GM08714 (cell line): Measurements from ENCODE around the gene DACH1.
"Not testable (repeated sequence)": the region's sequence is repeated elsewhere in the genome, so short reads cannot be mapped to it uniquely, and the experiment has no call there.

Experiments used
- H3K4me3 ChIP-seq: fragments of 200-500 bp; sonication (Bioruptor generic); 2 replicates; pipeline ENCODE4 v1.5.1; 2014; ENCODE audit warnings: mild to moderate bottlenecking, low read length, inconsistent platforms
- ZNF274 ChIP-seq: IDR thresholded peaks from 2 replicates; pipeline ENCODE4 v1.6.1; 2012; ENCODE audit warnings: mild to moderate bottlenecking, low read depth, low read length

The DACH1 gene

DNA sequence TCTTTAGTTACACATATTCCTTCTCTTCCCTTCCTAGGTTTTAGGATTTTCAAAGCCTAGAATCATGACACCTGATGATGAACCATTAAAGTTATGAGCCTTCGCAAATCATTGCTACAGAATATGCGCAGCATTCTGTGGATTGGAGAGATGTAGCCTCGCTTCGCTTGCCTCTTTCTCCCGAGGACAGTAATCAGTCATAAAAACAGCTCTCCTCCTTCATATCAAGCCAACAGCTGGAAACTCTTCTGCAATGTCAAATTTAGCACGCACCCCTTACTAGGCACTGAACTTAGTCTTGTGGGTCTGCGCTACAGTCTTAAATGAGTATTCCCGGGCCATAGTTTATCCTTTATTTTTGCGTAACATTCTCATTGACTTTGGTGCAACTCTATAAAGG, 79.6 kb downstream of the DACH1 start:
- no peak overlapping the region for H3K4me3 ChIP-seq
- no peak for TF ChIP-seq ZNF274

DNA sequence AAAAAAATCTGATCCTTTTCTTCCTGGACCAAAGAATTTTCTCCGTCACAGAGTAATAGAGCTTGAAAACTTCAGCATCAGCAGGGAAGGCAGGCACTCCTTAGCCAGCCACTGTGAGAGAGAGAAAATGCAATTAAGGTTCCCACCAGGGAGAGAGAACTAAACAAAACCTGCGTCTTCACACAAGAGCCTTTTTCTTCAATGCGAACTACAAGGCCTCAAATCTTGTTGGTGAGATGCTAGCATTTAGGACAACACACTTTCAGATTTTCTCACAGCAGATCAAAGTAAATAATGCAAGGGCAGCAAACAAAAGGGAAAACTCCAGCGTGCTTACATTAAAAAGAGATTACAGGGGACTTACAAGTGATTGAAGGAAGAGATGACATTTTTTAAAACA, 80.1 kb downstream of the DACH1 start:
- H3K4me3 ChIP-seq = no peak overlapping the region
- TF ChIP-seq ZNF274 = no peak

DNA sequence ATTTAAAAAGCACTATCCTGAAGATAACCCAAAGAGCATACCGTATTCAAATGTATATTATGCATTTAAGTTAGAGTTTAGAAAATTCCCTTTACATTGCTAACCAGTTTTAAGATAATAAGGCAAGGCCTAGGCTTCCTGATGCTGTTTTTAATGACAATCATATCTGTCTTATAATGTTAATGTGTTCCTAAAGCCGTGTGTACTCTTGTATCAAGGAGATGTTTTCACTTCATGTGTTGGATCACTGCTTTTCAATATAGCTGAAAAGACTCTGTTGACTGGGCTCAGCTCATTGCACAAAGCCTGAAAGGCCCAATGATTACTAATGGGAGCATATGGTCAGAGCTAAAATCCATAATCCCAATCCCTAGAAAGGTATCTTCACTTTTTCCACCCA, 81.6 kb downstream of the DACH1 start:
- no peak overlapping the region for H3K4me3 ChIP-seq
- no peak for TF ChIP-seq ZNF274

DNA sequence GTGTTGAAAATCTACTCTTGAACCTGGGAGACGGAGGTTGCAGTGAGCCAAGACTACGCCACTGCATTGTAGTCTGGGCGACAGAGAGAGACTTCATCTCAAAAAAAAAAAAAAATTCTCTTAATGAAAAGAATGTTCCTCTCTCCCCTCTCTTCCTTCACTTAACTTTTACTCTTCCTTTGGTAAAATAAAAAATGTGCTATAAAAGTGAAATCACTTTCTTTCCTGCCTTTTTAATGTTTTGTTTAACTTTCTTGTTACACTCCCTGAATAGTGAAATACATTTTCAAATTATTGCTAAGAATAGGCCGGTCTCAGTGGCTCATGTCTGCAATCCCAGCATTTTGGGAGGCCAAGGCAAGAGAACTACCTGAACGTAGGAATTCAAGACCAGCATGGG, 86.5 kb downstream of the DACH1 start:
- H3K4me3 ChIP-seq = no peak overlapping the region
- no peak for TF ChIP-seq ZNF274

DNA sequence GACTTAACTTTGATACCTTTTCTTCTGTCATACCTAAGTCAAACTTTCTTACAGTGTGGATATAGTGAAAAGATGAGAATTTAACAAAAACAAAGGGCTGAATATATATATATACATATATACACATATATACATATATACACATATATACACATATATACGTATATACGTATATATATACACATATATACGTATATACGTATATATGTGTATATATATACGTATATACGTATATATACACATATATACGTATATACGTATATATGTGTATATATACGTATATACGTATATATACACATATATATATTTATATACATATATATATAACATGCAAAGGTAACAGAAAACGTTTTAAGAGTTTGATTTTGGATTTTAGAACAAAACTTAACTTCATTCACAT, 88.0 kb downstream of the DACH1 start:
- H3K4me3 ChIP-seq = not testable (repeated sequence)

DNA sequence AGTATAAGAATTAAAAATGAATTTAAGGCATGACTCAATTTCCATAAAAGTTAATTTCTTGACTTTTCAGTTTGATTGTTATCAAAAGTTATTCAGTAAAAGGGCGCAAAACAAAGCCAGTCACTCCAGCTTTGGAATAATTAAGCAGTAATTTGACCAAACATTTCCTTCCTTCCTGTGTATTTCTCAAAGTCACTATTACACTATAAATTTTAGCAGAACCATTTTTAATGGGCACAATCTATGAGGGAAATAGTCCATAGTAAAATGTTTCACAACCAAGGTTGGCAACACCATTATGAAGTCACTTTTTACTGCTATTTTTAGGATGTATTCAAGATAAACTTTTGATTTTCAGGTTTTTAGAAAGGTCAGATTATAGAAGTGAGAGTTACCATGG, 91.0 kb downstream of the DACH1 start:
- TF ChIP-seq ZNF274 = no peak
- H3K4me3 ChIP-seq = no peak overlapping the region

DNA sequence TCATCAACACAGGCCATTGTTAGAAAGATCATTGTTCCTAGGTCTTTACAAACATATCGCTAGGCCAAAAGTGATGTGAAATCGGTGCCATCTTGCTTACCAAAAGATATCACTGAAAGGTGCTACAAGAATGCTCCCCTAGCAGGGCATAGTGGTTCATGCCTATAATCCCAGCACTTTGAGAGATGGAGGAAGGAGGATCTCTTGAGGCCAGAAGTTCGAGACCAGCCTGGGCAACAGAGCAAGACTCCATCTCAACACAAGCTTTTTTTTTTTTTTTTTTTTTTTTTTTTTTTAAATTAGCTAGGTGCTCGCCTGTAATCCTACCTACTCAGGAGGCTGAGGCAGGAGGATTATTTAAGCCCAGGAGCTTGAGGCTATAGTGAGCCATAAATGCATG, 92.1 kb downstream of the DACH1 start:
- no peak for TF ChIP-seq ZNF274
- no peak overlapping the region for H3K4me3 ChIP-seq

DNA sequence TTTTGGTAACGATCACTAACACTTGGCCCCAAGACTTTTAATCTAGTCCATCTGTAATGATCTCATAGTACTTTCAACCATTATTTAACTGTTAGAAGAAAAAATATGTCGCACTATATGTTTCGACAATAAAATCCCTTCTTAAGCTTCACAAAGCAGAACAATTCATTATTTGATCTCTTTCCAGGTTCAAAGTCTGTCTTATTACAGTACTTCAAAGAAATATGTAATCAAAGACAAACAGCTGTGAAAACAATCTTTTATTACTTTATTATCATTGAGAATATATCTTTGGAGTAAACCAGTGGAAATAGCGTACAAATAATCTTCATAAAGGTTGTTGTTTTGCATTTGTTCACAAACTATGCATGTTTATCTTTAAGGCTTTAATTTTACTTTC, 93.5 kb downstream of the DACH1 start:
- TF ChIP-seq ZNF274 = no peak
- no peak overlapping the region for H3K4me3 ChIP-seq

DNA sequence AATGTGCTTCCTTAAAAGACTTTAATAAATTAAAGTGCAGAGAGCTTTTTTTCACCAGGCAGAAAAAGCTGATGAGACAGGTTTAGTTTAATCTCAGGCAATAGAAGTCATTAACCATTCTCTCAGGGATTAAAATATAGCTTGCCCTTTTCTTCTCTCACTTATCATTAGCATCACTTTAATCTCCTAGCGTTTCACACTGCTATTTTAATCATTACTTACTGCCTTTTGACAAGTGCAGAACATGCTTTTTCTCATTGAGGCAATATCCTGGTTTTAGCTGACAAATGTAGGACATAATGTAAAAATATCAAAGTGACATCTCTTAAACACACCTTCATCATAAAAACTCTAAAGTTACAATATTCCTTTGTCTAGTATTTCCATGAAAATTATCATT, 94.6 kb downstream of the DACH1 start:
- TF ChIP-seq ZNF274 = no peak

DNA sequence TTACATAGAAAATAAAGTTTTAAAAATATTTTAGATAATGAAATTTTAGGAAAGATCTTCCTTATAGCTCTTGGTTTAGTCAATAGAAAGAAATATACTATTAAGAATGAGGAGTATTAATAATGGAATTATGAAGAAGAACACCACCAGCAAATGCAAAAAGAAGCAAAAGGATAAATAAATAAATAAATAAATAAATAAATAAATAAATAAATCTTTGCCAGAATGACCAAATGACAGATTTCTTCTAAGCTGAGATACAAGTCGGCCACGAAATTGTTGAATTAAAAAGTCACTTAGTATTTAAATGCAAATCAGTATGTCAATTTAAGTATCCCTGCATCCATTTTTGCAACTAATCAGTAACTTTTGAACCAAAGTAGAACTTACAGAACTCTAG, 95.9 kb downstream of the DACH1 start:
- TF ChIP-seq ZNF274 = no peak
- no peak overlapping the region for H3K4me3 ChIP-seq

More for the DNA sequence above, 94.6 kb downstream of the DACH1 start:
- no peak overlapping the region for H3K4me3 ChIP-seq

DNA sequence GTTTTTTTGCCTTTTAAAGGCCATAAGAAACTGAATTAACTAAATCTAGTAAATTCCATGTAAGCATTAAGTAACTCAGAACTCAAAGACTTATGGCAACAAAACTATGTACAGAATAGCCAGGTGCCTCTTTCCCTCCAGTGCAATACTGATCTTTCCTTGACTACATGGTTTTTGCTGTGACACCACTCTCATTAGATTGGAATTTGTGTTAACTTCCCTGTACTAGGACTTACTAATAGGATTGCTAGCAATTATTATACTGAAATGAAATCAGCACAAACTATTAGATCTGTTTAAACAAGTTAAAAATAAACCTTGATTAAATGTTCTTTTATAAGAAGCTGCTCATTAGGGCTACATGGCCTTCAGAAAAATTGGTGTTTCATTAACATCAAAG, 96.3 kb downstream of the DACH1 start:
- no peak overlapping the region for H3K4me3 ChIP-seq
- no peak for TF ChIP-seq ZNF274

DNA sequence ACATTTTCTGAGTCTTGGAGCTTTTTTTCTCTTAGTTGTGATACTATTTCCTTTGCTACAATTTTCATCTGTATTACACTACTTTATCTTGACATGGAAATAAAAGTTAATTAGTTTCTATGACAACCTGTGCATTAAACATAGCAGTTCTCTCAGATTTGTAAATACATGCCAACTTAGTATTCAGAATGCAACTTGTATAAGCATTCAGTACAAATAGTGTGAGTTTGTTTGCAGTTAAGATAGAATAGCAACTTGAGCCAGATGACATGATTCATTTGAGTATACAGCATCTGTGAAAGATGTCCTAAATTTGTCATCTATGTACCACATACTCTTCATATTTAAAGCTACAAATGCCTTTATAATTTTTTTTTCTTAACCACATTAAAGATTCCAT, 98.1 kb downstream of the DACH1 start:
- no peak for TF ChIP-seq ZNF274
- H3K4me3 ChIP-seq = no peak overlapping the region

DNA sequence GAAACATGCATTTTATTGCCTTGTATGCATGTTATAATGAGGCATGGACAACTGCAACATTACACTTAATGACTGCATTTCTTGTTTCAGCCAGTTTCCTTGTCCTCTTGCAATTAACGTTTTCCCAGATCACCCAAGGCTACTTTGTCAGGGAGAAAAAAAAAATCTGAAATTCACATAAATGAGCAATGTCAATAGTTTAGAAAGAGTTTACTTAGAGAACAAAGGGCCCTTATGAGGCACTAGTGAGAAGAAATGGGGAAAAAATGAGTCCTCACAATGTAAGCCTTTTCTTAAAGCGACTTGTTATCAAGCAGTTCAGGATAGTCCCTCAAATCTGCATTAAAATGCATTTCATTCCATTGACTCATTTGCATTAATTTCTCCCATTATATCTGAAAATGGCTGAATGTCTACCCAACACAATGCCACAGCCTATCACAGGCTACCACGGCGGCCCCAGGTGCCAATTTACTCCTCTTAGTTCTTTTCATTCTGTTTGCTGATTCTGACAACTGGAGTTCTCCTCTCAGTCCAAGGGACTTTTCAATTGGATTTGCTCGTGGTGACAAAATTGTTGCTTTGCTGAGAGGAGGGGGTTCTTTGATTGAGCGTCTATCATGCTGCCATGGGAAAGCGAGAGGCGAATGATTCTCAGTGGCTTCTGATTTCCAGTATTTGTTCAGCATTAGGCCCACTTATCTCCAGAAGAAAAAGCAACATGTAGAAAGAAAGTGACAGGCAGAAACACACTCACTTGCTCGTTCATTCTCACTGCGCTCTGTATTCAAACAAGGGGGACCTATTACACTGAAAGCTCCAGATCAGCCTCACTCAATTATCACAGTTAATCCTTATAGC, 107.1 kb downstream of the DACH1 start:
- TF ChIP-seq ZNF274 = no peak
- H3K4me3 ChIP-seq = no peak overlapping the region

DNA sequence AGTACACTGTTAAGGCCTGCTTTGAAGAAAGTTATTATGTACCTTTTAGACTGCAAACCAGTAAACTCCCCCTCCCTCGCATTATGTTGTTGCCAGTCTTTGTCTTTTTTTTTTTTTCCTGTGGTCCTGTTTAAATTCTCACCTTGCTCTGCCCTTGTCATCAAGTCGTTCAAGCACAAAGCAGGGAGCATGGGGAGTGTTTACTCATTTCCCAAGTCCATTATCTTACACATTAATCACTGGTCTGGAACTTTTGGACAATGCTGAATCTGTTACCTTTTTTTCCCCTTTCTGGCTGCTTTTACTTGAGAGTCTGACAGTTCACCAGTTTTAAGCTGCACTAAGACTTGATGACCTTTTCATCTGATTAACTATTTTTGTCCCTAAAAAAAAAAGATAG, 108.2 kb downstream of the DACH1 start:
- H3K4me3 ChIP-seq = no peak overlapping the region
- TF ChIP-seq ZNF274 = no peak

DNA sequence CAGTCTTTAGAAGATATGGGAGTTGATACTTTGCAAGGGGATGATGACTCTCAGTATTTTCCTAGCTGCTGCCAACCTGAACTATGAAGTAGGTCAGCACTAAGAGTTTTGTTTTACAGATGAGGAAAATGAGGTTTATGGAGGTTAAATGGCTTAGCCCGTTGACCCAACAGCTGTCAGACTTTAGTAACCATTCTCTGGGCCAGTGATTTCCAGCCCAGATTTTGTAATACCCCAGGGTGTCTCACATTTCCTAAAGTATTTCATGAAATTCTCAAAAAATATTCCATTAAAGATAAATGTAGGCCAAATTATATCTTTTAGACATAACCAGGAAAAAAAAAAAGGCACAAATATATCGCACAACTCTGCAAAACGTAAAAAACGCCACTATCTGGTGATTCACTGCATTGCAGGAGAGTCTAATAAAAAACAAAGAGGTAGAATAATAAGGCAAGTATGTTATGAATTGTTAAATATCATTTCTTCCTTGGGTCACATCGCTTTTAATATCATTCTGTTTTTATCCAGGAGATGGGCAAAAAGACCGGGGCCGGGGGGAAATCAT, 112.5 kb downstream of the DACH1 start:
- TF ChIP-seq ZNF274 = no peak
- no peak overlapping the region for H3K4me3 ChIP-seq

DNA sequence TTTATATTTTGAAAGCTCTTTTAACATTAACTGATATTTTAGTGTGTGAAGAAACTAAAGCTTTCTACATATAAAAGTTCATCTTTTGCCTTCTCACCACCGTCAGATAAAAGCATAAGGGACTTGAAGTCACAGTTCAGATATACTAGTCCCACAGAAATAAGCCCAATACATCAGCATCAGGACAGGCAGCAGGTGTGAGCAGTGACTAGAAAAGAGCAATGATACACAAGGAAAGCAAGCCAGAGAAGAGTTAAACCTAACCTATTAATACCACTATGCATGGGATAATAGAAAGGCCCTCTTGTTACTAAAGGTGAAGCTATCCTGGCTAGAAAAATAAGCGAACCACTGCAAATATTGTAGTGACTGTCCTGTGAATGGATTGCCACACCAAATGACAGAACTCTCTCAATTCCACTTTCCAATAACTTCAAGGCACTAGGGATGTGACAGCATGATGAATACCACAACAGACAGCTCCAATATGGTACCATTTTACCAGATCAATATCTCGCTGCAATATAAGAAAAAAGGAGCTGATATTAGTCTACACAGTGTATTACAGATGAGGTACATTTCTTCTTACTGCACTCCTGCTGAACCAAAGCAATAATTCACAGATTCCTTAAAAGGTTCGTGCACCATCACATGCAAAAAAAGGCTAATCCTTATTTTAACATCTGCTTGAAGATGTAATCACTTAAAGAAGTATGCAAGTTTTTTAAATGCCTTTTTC, 114.1 kb downstream of the DACH1 start:
- H3K4me3 ChIP-seq = no peak overlapping the region
- TF ChIP-seq ZNF274 = no peak
